KOPT-K1 (cell line): ENCODE results near the gene SPDL1.
"Not testable (repeated sequence)": the region's sequence is repeated elsewhere in the genome, so short reads cannot be mapped to it uniquely, and the experiment has no call there.

Experiments used
- H3K27ac ChIP-seq: fragments of 200-600 bp; sonication (generic); 2 replicates; pipeline ENCODE4 v1.5.1; 2016; ENCODE audit warnings: antibody characterized with exemption, mild to moderate bottlenecking, low read depth, low read length; ENCODE audit not compliant: poor library complexity, severe bottlenecking
- H3K36me3 ChIP-seq: fragments of 200-600 bp; sonication (generic); 2 replicates; pipeline ENCODE4 v1.5.1; 2017; ENCODE audit warnings: antibody characterized with exemption, mild to moderate bottlenecking, low read length, moderate library complexity; ENCODE audit not compliant: insufficient read depth
- H3K9me3 ChIP-seq: fragments of 200-600 bp; sonication (generic); 2 replicates; pipeline ENCODE4 v1.5.1; 2017; ENCODE audit warnings: antibody characterized with exemption, low read length, mild to moderate bottlenecking; ENCODE audit not compliant: insufficient read depth, poor library complexity, severe bottlenecking

SPDL1 gene

GRCh38 chr5:169591636-169592035 is 8.1 kb downstream of the SPDL1 start:
- Histone ChIP-seq H3K9me3 (no peaks in the 10 kb centered on the region), H3K36me3 (peaks cover 96% of the 10 kb centered on the region), H3K27ac (no peak overlapping the region)

- H3K9me3 ChIP-seq, result no peaks in the 10 kb centered on the region
- H3K36me3 ChIP-seq, result peaks cover 100% of the 10 kb centered on the region
- H3K27ac ChIP-seq, result no peak overlapping the region
These were observed 9.5 kb downstream of the SPDL1 start for GRCh38 chr5:169592937-169593650.

DNA sequence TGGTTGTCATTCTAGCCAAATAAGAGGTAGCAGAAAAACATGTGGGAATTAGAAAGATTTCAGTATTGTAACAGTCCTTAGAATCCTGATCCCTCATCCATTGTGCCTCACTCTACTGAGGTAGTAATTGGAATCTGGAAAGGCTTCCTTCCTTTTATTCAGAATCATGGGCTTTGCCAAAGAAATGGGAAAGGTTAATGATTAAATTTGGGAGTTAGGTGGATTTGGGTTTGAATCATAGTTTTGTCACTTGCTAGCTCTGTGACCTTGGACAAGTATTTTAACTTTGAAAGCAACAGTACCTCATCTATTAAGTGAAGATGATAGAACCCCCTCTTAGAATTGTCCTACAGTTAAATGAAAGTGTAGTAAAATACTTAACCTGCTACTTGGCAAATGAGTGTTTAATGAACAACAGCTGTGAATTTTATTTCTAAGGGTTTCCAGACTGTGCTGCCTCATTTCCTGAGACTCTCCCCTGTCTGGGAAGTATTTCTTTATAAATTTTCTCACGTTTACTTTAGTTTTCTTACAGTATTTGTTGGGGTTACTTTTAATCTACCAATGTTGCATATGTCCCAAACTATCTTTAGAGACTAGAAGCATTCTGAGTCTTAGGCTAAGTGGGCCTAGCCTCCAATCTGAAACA is 11.7 kb downstream of the SPDL1 start:
- Histone ChIP-seq H3K36me3 (peaks cover 100% of the 10 kb centered on the region), H3K27ac (no peak overlapping the region), H3K9me3 (no peaks in the 10 kb centered on the region)

- H3K36me3 ChIP-seq, result peaks cover 100% of the 10 kb centered on the region
These were observed 15.9 kb downstream of the SPDL1 start for GRCh38 chr5:169599451-169599850.

DNA sequence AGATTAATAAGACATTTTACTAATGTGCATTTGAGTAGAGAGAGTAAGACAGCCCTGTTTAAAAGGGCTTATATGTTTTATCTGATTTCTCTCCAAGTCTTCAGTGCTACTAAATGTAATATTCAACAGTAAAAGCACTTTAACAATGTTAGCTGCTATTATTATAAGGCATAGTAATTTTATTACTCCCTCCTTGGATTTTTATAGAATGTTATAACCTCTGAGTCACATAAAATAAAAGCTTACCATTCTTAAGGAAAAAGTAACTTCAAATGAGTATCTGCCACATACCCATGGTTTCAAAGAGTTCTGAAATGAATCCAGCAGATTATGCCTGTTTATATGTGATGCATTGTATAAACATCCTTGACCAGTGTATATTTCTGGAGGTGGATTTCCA is 19.0 kb downstream of the SPDL1 start:
- H3K9me3 ChIP-seq, result no peaks in the 10 kb centered on the region
- peaks cover 83% of the 10 kb centered on the region for H3K36me3 ChIP-seq
- no peak overlapping the region for H3K27ac ChIP-seq

More at GRCh38 chr5:169599451-169599850, 15.9 kb downstream of the SPDL1 start:
- H3K9me3 ChIP-seq, result no peaks in the 10 kb centered on the region
- H3K27ac ChIP-seq, result no peak overlapping the region

DNA sequence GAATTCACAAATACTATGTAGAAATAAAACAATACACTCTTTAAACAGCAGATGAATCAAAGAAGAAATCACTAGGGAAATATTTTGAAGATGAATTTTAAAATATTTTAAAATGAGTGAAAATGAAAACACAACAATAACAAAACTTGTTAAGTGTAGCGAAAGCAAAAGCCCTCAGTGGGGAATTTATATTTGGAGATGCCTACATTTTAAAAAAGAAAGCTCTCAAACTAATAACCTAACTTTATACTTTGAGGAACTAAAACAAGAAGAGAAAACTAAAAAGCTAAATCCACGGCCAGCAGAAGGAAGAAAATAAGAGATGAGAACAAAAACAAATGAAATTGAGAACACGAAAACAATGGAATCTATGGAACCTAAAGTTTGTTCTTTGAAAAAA is 22.7 kb downstream of the SPDL1 start:
- no peak overlapping the region for H3K27ac ChIP-seq

GRCh38 chr5:169607882-169608281 is 24.3 kb downstream of the SPDL1 start:
- H3K36me3 ChIP-seq, result peaks cover 30% of the 10 kb centered on the region
- H3K27ac ChIP-seq, result no peak overlapping the region
- H3K9me3 ChIP-seq, result peaks cover 8% of the 10 kb centered on the region

More for the DNA sequence above, 22.7 kb downstream of the SPDL1 start:
- H3K9me3 ChIP-seq, result peaks cover 5% of the 10 kb centered on the region
- peaks cover 46% of the 10 kb centered on the region for H3K36me3 ChIP-seq

GRCh38 chr5:169609716-169610115 is 26.1 kb downstream of the SPDL1 start:
- Histone ChIP-seq H3K9me3 (peaks cover 8% of the 10 kb centered on the region), H3K36me3 (peaks cover 12% of the 10 kb centered on the region), H3K27ac (no peak overlapping the region)

- Histone ChIP-seq H3K9me3 (peaks cover 8% of the 10 kb centered on the region), H3K36me3 (peaks cover 3% of the 10 kb centered on the region; the same call in 1 of the 2 replicates), H3K27ac (no peak overlapping the region)
These were observed 27.0 kb downstream of the SPDL1 start for GRCh38 chr5:169610606-169611005.

DNA sequence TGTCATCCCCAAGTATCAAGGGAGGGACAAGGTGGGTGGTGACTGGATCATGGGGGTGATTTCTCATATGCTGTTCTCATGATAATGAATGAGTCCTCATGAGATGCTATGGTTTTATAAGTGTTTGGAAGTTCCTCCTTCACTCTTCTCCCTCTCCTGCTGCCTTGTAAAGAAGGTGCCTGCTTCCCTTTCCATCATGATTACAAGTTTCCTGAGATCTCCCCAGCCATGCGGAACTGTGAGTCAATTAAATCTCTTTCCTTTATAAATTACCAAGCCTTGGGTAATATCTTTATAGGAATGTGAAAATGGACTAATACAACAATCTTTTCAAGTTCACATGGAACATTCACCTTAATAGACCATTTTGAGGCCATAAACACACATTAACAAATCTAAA is 32.0 kb downstream of the SPDL1 start:
- Histone ChIP-seq H3K27ac (no peak overlapping the region), H3K9me3 (peaks cover 7% of the 10 kb centered on the region), H3K36me3 (no peaks in the 10 kb centered on the region)

DNA sequence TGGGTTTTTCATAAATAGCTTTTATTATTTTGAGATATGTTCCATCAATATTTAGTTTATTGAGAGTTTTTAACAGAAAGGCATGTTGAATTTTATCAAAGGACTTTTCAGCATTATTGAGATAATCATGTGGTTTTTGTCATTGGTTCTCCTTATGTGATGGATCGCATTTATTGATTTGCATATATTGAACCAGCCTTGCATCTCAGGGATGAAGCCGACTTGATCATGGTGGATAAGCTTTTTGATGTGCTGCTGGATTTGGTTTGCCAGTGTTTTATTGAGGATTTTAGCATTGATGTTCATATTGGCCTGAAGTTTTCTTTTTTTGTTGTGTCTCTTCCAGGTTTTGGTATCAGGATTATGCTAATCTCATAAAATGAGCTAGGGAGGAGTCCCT is 40.7 kb downstream of the SPDL1 start:
- not testable (repeated sequence) for H3K36me3 ChIP-seq, H3K27ac ChIP-seq, H3K9me3 ChIP-seq

DNA sequence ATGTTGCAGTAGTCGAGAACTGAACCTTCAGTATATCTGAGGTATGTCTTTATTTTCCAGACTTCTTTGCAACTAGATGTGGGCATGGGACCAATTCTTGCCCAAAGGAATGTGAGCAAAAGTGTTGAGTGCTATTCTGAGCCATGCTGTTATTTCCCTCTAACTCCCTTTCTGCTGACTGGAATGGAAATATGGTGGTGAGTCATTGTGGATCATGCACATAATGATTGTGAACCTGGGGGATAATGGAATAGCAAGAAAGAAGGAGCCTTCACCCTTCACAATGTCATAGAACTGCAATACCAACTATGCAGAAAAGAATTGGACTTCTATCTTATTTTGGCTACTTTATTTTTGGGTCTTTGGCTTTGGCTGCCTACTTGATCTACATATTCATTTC is 43.2 kb downstream of the SPDL1 start:
- Histone ChIP-seq H3K36me3 (no peaks in the 10 kb centered on the region), H3K27ac (no peak overlapping the region), H3K9me3 (no peaks in the 10 kb centered on the region)

- no peak overlapping the region for H3K27ac ChIP-seq
- H3K36me3 ChIP-seq, result no peaks in the 10 kb centered on the region
These were observed 44.0 kb downstream of the SPDL1 start for GRCh38 chr5:169627551-169627950.

GRCh38 chr5:169628892-169629291 is 45.3 kb downstream of the SPDL1 start:
- H3K36me3 ChIP-seq, result no peaks in the 10 kb centered on the region
- no peak overlapping the region for H3K27ac ChIP-seq
- no peaks in the 10 kb centered on the region for H3K9me3 ChIP-seq

More at GRCh38 chr5:169627551-169627950, 44.0 kb downstream of the SPDL1 start:
- no peaks in the 10 kb centered on the region for H3K9me3 ChIP-seq

GRCh38 chr5:169629847-169630548 is 46.4 kb downstream of the SPDL1 start:
- Histone ChIP-seq H3K27ac (no peak overlapping the region), H3K9me3 (no peaks in the 10 kb centered on the region), H3K36me3 (no peaks in the 10 kb centered on the region)
